CD4-positive, CD25-positive, alpha-beta regulatory T cell (primary cell): ENCODE measurements around the gene INPP4A. TPM values are rescaled to one million over a fixed set of nuclear protein-coding genes. Genes with fewer than 3 reads are reported as not detected.

Experiments used
- ATAC-seq, 2 donors: fragments of 150-1000 bp; cut with Tn5 transposase; one replicate each; pipeline ENCODE4 v1.10.0; 2021; ENCODE audit warnings: low read depth in 2 of 2, moderate number of reproducible peaks in 2 of 2, moderate library complexity in 1 of 2
- DNase-seq, 3 donors: peaks; one replicate each; pipeline versions ENCODE4 v3.0.0 to v3.0.0-alpha.2; 2012 to 2022; ENCODE audit warnings: mixed read lengths in 1 of 3
- H3K27ac ChIP-seq: one replicate; pipeline ENCODE4 v1.7.0; 2013; ENCODE audit warnings: mild to moderate bottlenecking, low read length; ENCODE audit not compliant: insufficient read depth, poor library complexity, severe bottlenecking
- H3K27me3 ChIP-seq: one replicate; pipeline ENCODE4 v1.7.0; 2013; ENCODE audit warnings: low read length; ENCODE audit not compliant: control insufficient read depth, insufficient read depth
- H3K36me3 ChIP-seq: one replicate; pipeline ENCODE4 v1.7.0; 2013; ENCODE audit warnings: mild to moderate bottlenecking, low read length, moderate library complexity; ENCODE audit not compliant: control insufficient read depth, insufficient read depth
- H3K4me1 ChIP-seq: 2 replicates; pipeline ENCODE4 v1.7.0; 2013; ENCODE audit warnings: mild to moderate bottlenecking, low read length; ENCODE audit not compliant: insufficient read depth, control insufficient read depth, poor library complexity, severe bottlenecking
- H3K4me3 ChIP-seq: one replicate; pipeline ENCODE4 v1.7.0; 2013; ENCODE audit warnings: low read depth, mild to moderate bottlenecking, low read length, moderate library complexity
- H3K9me3 ChIP-seq, 2 experiments: 1 replicate in 1 of 2; 2 replicates in 1 of 2; pipeline ENCODE4 v1.7.0; 2013; ENCODE audit warnings: low read length in 2 of 2, mild to moderate bottlenecking in 1 of 2, moderate library complexity in 1 of 2; ENCODE audit not compliant: control insufficient read depth in 2 of 2
- H3K27ac Mint-ChIP-seq, 3 donors: one replicate each; pipeline ENCODE4 v1.8.0; 2020 to 2022; ENCODE audit warnings: mild to moderate bottlenecking in 3 of 3, mixed read lengths in 3 of 3, moderate library complexity in 2 of 3
- H3K27me3 Mint-ChIP-seq: one replicate; pipeline ENCODE4 v1.8.0; 2022; ENCODE audit warnings: mild to moderate bottlenecking, mixed read lengths
- H3K36me3 Mint-ChIP-seq: one replicate; pipeline ENCODE4 v1.8.0; 2020; ENCODE audit warnings: mixed read lengths
- H3K4me1 Mint-ChIP-seq, 4 donors: one replicate each; pipeline ENCODE4 v1.8.0; 2020 to 2022; ENCODE audit warnings: mixed read lengths in 4 of 4, mild to moderate bottlenecking in 1 of 4
- H3K4me3 Mint-ChIP-seq, 4 donors: one replicate each; pipeline ENCODE4 v1.8.0; 2020 to 2022; ENCODE audit warnings: mild to moderate bottlenecking in 4 of 4, mixed read lengths in 4 of 4, moderate library complexity in 3 of 4
- H3K9me3 Mint-ChIP-seq, 7 donors: one replicate each; pipeline ENCODE4 v1.8.0; 2020 to 2022; ENCODE audit warnings: mixed read lengths in 7 of 7, mild to moderate bottlenecking in 3 of 7, moderate library complexity in 2 of 7
- polyA plus RNA-seq, 4 donors: library from polyadenylated mRNA; unstranded; fragments of 300-500 nt; fragmentation: Illumina TruSeq; gene quantifications; one replicate each; pipeline ENCODE4 v1.2.3, GENCODE V29; 2021
- total RNA-seq: library from RNA; stranded (reverse); gene quantifications from one replicate; pipeline ENCODE4 v1.2.3, GENCODE V29; 2022

Gene INPP4A
- total and polyA plus RNA-seq, 5 donors from 2014 or later, result 27.9 to 106 (median 31.5) TPM

- Histone ChIP-seq H3K27me3 (no peaks in the 10 kb centered on the region), H3K4me3 (no peak overlapping the region), H3K27ac (peak overlapping the region; percentile 49), H3K9me3 (peaks cover 18 to 29% of the 10 kb centered on the region in 2 experiments), H3K36me3 (no peaks in the 10 kb centered on the region), H3K4me1 (no peaks in the 10 kb centered on the region)
- peak; percentile 66 to 78 for ATAC-seq
- H3K9me3 Mint-ChIP-seq, result peaks cover 1 to 22% (median 8%) of the 10 kb centered on the region in 7 donors
- peaks cover 3 to 24% (median 9%) of the 10 kb centered on the region in 4 donors for H3K4me1 Mint-ChIP-seq
- H3K27ac Mint-ChIP-seq, result peak overlapping the region in 1 of 3 donors; percentile 59
- no peaks in the 10 kb centered on the region for H3K36me3 Mint-ChIP-seq
- DNase-seq, result peak in 2 of 3 donors; percentile 40 to 85
- peak overlapping the region in 1 of 4 donors; percentile 2 for H3K4me3 Mint-ChIP-seq
- H3K27me3 Mint-ChIP-seq, result no peaks in the 10 kb centered on the region
Observed at GRCh38 chr2:98438190-98439133, 6.2 kb upstream of the INPP4A start.

DNA sequence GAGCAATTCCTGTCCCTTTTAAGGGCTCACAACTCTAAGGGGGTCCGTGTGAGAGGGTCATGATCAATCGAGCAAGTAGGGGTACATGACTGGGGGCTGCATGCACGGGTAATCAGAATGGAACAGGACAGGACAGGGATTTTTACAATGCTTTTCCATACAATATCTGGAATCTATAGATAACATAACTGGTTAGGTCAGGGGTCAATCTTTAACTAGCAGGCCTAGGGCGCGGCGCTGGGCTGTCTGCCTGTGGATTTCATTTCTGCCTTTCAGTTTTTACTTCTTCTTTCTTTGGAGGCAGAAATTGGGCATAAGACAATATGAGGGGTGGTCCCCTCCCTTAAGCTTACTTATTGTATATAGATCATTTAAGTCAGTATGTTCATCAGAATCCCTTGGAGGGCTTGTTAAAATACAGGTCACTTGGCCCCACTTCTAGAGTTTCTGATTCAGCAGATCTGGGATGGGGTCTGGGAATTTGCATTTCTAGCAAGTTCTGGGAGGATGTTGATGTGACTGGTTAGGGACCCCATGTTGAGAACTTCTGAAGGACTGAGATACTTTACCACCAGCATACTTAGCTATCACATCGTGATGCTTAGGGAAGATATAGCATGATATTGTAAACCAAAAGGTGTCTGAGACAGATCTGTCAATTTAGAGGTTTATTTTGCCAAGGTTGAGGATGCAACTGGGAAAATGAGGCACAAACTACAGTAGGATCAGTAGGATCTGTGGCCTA, 2.8 kb upstream of the INPP4A start:
- Mint-ChIP-seq H3K4me1 (peaks cover 16 to 26% (median 23%) of the 10 kb centered on the region in 4 donors), H3K27me3 (no peaks in the 10 kb centered on the region), H3K27ac (no peak overlapping the region), H3K9me3 (peaks cover 1 to 22% (median 8%) of the 10 kb centered on the region in 7 donors), H3K4me3 (peak overlapping the region; percentile 5 to 86 (median 29)), H3K36me3 (no peaks in the 10 kb centered on the region)
- DNase-seq (no peak), ATAC-seq (no peak)
- Histone ChIP-seq H3K27me3 (no peaks in the 10 kb centered on the region), H3K4me3 (no peak overlapping the region), H3K36me3 (no peaks in the 10 kb centered on the region), H3K4me1 (peaks cover 17% of the 10 kb centered on the region), H3K27ac (no peak overlapping the region), H3K9me3 (peaks cover 18 to 29% of the 10 kb centered on the region in 2 experiments)

- H3K4me3 Mint-ChIP-seq, result peak overlapping the region; percentile 5 to 86 (median 29)
- no peaks in the 10 kb centered on the region for H3K36me3 ChIP-seq
- no peak overlapping the region for H3K27ac ChIP-seq
Observed at GRCh38 chr2:98442488-98442887, 2.2 kb upstream of the INPP4A start.

DNA sequence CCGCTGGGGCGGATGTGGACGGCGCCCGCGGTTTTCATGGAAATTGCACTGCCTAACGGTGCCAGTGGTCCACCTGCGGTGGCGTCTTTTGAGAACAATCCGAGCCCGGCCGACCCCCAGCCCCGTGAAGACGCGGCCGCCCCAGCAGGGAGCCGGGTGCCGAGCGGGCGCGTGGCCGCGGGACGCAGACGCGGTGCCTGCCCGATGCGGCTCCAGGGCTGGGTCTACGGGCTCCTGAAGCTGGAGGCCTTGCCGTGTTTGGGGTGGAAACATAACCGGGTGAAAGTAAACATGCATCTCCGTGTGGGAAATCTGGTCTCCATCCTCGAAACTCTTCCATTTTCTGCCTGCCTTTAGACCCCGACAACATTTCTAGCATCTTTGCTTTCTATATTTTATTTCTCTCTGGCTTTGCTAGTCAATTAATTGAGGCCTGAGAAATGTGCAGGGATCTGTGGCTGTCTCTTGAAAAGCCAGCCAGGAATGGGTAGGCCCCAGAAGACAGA, 572 bp downstream of the INPP4A start:
- H3K4me3 Mint-ChIP-seq, result peak overlapping the region; percentile 91 to 97 (median 96)
- H3K4me1 Mint-ChIP-seq, result peaks cover 19 to 52% (median 37%) of the 10 kb centered on the region in 4 donors
- H3K9me3 ChIP-seq, result peaks cover 4 to 5% of the 10 kb centered on the region in 2 experiments
- peak overlapping the region; percentile 93 for H3K4me3 ChIP-seq
- ATAC-seq (peak; percentile 11 to 17), DNase-seq (no peak)
- H3K9me3 Mint-ChIP-seq, result peaks cover 0 to 6% (median 0%) of the 10 kb centered on the region in 7 donors
- H3K27me3 ChIP-seq, result no peaks in the 10 kb centered on the region
- H3K27ac ChIP-seq, result peak overlapping the region; percentile 80
- no peaks in the 10 kb centered on the region for H3K36me3 Mint-ChIP-seq
- H3K27ac Mint-ChIP-seq, result peak overlapping the region; percentile 70 to 97 (median 96)
- H3K4me1 ChIP-seq, result peaks cover 44% of the 10 kb centered on the region
- no peaks in the 10 kb centered on the region for H3K27me3 Mint-ChIP-seq
- no peaks in the 10 kb centered on the region for H3K36me3 ChIP-seq

More at GRCh38 chr2:98442488-98442887, 2.2 kb upstream of the INPP4A start:
- Histone ChIP-seq H3K4me1 (peaks cover 23% of the 10 kb centered on the region), H3K27me3 (no peaks in the 10 kb centered on the region), H3K9me3 (peaks cover 18 to 29% of the 10 kb centered on the region in 2 experiments), H3K4me3 (no peak overlapping the region)
- Mint-ChIP-seq H3K9me3 (peaks cover 1 to 22% (median 8%) of the 10 kb centered on the region in 7 donors), H3K36me3 (no peaks in the 10 kb centered on the region), H3K27me3 (no peaks in the 10 kb centered on the region), H3K4me1 (peaks cover 16 to 32% (median 27%) of the 10 kb centered on the region in 4 donors), H3K27ac (no peak overlapping the region)
- DNase-seq, result no peak
- ATAC-seq, result no peak

DNA sequence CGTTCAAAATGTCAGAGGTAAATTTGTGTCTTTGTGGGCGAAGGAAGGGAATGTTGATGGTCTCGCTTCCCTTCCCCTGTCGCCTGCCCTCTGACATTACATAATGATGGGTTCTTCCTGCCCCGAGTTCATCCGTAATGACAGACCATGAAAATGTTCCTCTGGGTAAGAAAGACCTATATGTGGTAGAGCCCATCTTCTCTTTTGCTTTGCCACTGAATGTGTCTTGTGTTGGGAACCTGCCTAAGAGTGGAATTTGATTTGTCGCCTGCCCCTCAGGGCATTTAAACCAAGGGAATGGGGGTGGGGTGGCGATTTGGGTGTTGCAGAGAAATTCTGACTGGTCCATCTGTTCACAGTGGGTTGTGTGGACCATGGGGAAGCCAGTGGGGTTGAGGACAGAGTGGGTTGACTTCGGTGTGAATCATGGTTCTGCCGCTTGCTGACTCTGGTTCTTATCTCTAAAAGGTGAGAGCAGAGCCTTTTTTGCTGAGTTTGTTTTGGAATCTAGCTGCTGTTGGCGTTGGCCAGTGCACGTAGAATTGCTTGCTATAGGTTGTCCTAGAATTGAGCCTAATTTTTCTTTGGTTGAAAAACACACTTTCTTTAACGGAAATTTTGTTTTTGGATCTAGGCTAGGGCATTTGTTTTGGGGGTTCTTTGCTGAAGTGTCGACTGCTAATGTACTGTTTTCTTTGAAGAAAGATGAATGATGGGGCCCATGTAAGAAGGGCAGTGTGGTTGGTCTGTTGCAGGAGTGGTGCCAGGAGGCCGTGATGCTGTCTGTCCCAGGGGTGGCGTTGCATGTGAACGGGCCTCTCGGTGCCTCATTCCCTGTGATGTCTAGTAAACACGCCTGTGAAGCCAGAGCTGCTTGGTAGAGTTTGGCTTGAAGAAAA, 1.3 kb downstream of the INPP4A start:
- Mint-ChIP-seq H3K4me3 (peak overlapping the region; percentile 91 to 97 (median 96)), H3K36me3 (no peaks in the 10 kb centered on the region), H3K9me3 (peaks cover 0 to 1% (median 0%) of the 10 kb centered on the region in 7 donors), H3K27me3 (no peaks in the 10 kb centered on the region), H3K4me1 (peaks cover 19 to 59% (median 44%) of the 10 kb centered on the region in 4 donors), H3K27ac (peak overlapping the region; percentile 70 to 97 (median 96))
- H3K4me1 ChIP-seq, result peaks cover 51% of the 10 kb centered on the region
- H3K36me3 ChIP-seq, result no peaks in the 10 kb centered on the region
- no peak for ATAC-seq
- H3K9me3 ChIP-seq, result no peaks in the 10 kb centered on the region
- DNase-seq, result peak in 2 of 3 donors; percentile 26 to 39
- H3K27me3 ChIP-seq, result no peaks in the 10 kb centered on the region
- peak overlapping the region; percentile 93 for H3K4me3 ChIP-seq
- H3K27ac ChIP-seq, result peak overlapping the region; percentile 80

DNA sequence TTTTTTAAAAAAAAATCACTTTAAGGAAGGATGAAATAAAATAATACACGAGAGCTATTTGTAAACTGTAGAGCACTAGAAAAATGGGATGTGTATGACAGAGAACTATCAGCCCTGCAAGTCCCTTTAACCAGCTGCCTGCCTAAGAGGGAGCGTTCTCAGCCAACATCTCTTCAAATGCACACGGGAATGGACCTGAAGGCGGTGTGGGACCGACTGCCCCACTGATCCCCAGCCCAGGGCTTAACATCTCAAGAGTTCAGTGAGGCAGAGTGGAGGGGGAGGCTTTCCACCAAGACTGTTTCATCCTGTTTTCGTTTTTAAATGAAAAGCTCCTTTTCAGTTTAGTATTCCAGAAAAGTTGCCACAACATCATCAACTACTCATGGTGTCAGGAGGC, 2.2 kb downstream of the INPP4A start:
- peak overlapping the region; percentile 93 for H3K4me3 ChIP-seq
- ATAC-seq (no peak), DNase-seq (no peak)
- H3K36me3 Mint-ChIP-seq, result peaks cover 3% of the 10 kb centered on the region
- no peaks in the 10 kb centered on the region for H3K27me3 Mint-ChIP-seq
- peaks cover 19 to 68% (median 53%) of the 10 kb centered on the region in 4 donors for H3K4me1 Mint-ChIP-seq
- peaks cover 60% of the 10 kb centered on the region for H3K4me1 ChIP-seq
- peak overlapping the region; percentile 91 to 97 (median 96) for H3K4me3 Mint-ChIP-seq
- H3K36me3 ChIP-seq, result no peaks in the 10 kb centered on the region
- peaks cover 0 to 1% (median 0%) of the 10 kb centered on the region in 7 donors for H3K9me3 Mint-ChIP-seq
- H3K27me3 ChIP-seq, result no peaks in the 10 kb centered on the region
- no peaks in the 10 kb centered on the region for H3K9me3 ChIP-seq
- H3K27ac ChIP-seq, result peak overlapping the region; percentile 74
- H3K27ac Mint-ChIP-seq, result peak overlapping the region; percentile 70 to 97 (median 96)
